Measurements from ENCODE around the gene DAB2IP.

Gene DAB2IP

GRCh38 chr9:121714075-121714705, 62.8 kb downstream of the DAB2IP start (continued):
- TF ChIP-seq SALL2 (tag by site-specific recombination; IDR thresholded peaks at IDR 0.05; ENCODE audit: borderline replicate concordance) (no peak), WT1 (tag by site-specific recombination; IDR thresholded peaks at IDR 0.05) (no peak), ZNF561 (tag by site-specific recombination; IDR thresholded peaks at IDR 0.05; ENCODE audit: borderline replicate concordance) (no peak)

GRCh38 chr9:121714873-121715272, 63.4 kb downstream of the DAB2IP start:
- Histone ChIP-seq H3K4me3 (ENCODE audit: low read depth, low read length) (no peak overlapping the region), H3K9me3 (ENCODE audit: control insufficient read depth, insufficient read depth, low read depth, low read length) (no peaks in the 10 kb centered on the region), H3K27ac (ENCODE audit: extremely low read depth, low read depth, low read length) (no peak overlapping the region), H3K36me3 (ENCODE audit: control insufficient read depth in 2 of 2, insufficient read depth in 1 of 2, low read length in 2 of 2) (peaks cover 0 to 6% of the 10 kb centered on the region in 2 experiments; a peak in 1 of 3 replicates), H3K4me1 (ENCODE audit: control insufficient read depth, insufficient read depth, low read length) (no peaks in the 10 kb centered on the region)
- TF ChIP-seq ZNF114 (tag by site-specific recombination; IDR thresholded peaks at IDR 0.05) (no peak), ZNF248 (tag by site-specific recombination; IDR thresholded peaks at IDR 0.05) (no peak), TRIM28 (IDR thresholded peaks at IDR 0.05; ENCODE audit: borderline replicate concordance, low read length) (no peak)
- ChIA-PET POLR2A (interaction anchor here (0.6 kb wide), 1 partner anchor 21 kb away, joined by 4 read pairs; no protein-coding TSS in a partner anchor), CTCF (interaction anchor here (0.7 to 1.5 kb wide), 4 partner anchors 20 to 427 kb away, joined by 3 read pairs; no protein-coding TSS in a partner anchor)

- Histone ChIP-seq H3K27ac (ENCODE audit: extremely low read depth, low read depth, low read length) (no peak overlapping the region), H3K36me3 (ENCODE audit: control insufficient read depth in 2 of 2, insufficient read depth in 1 of 2, low read length in 2 of 2) (no peaks in the 10 kb centered on the region), H3K4me3 (ENCODE audit: low read depth, low read length) (no peak overlapping the region), H3K9me3 (ENCODE audit: control insufficient read depth, insufficient read depth, low read depth, low read length) (no peaks in the 10 kb centered on the region), H3K4me1 (ENCODE audit: control insufficient read depth, insufficient read depth, low read length) (no peaks in the 10 kb centered on the region)
- TF ChIP-seq ZNF341 (tag by site-specific recombination; IDR thresholded peaks at IDR 0.05; ENCODE audit: low read depth), result peak; percentile 82
- peak; percentile 36 for TF ChIP-seq ZIC2 (tag by site-specific recombination; IDR thresholded peaks at IDR 0.05)
- TF ChIP-seq ZNF202 (tag by site-specific recombination; IDR thresholded peaks at IDR 0.05; ENCODE audit: borderline replicate concordance), result no peak
- ChIA-PET POLR2A (no interaction called here), CTCF (interaction anchor here (0.6 kb wide), 1 partner anchor 279 kb away, joined by 3 read pairs; no protein-coding TSS in a partner anchor)
These were observed 65.9 kb downstream of the DAB2IP start for GRCh38 chr9:121717141-121717991.

GRCh38 chr9:121718084-121718483, 66.7 kb downstream of the DAB2IP start:
- Histone ChIP-seq H3K4me3 (ENCODE audit: low read depth, low read length) (no peak overlapping the region), H3K36me3 (ENCODE audit: control insufficient read depth in 2 of 2, insufficient read depth in 1 of 2, low read length in 2 of 2) (no peaks in the 10 kb centered on the region), H3K9me3 (ENCODE audit: control insufficient read depth, insufficient read depth, low read depth, low read length) (no peaks in the 10 kb centered on the region), H3K4me1 (ENCODE audit: control insufficient read depth, insufficient read depth, low read length) (no peaks in the 10 kb centered on the region), H3K27ac (ENCODE audit: extremely low read depth, low read depth, low read length) (no peak overlapping the region)
- ChIA-PET POLR2A (no interaction called here), CTCF (interaction anchor here (0.7 to 0.9 kb wide), 2 partner anchors 15 to 33 kb away, joined by 3 read pairs; no protein-coding TSS in a partner anchor)
- TF ChIP-seq ZFHX2 (tag by site-specific recombination; conservative IDR thresholded peaks at IDR 0.05) (peak; percentile 91), ZNF266 (tag by site-specific recombination; IDR thresholded peaks at IDR 0.05; ENCODE audit: low read depth) (no peak), EGR2 (tag by site-specific recombination; IDR thresholded peaks at IDR 0.05; ENCODE audit: low read depth) (peak; percentile 75), ZNF391 (tag by site-specific recombination; IDR thresholded peaks at IDR 0.05; ENCODE audit: borderline replicate concordance, low read depth) (no peak)

GRCh38 chr9:121718501-121718900, 67.1 kb downstream of the DAB2IP start:
- CTCF ChIA-PET, result interaction anchor here (0.7 to 0.9 kb wide), 4 partner anchors 15 to 254 kb away, joined by 3 read pairs; no protein-coding TSS in a partner anchor
- no peak overlapping the region for H3K27ac ChIP-seq (ENCODE audit: extremely low read depth, low read depth, low read length)
- H3K4me1 ChIP-seq (ENCODE audit: control insufficient read depth, insufficient read depth, low read length), result no peaks in the 10 kb centered on the region
- H3K9me3 ChIP-seq (ENCODE audit: control insufficient read depth, insufficient read depth, low read depth, low read length), result no peaks in the 10 kb centered on the region
- no peaks in the 10 kb centered on the region for H3K36me3 ChIP-seq (ENCODE audit: control insufficient read depth in 2 of 2, insufficient read depth in 1 of 2, low read length in 2 of 2)
- POLR2A ChIA-PET, result no interaction called here
- no peak overlapping the region for H3K4me3 ChIP-seq (ENCODE audit: low read depth, low read length)
- TF ChIP-seq ZNF146 (tag by site-specific recombination; IDR thresholded peaks at IDR 0.05) (no peak), ZFP3 (tag by site-specific recombination; IDR thresholded peaks at IDR 0.05; ENCODE audit: low read depth) (no peak), ZNF521 (tag by site-specific recombination; IDR thresholded peaks at IDR 0.05) (no peak), PRDM4 (tag by site-specific recombination; IDR thresholded peaks at IDR 0.05) (no peak), ZNF132 (tag by site-specific recombination; IDR thresholded peaks at IDR 0.05; ENCODE audit: borderline replicate concordance) (no peak), ZNF19 (tag by site-specific recombination; IDR thresholded peaks at IDR 0.05; ENCODE audit: low read depth) (no peak), ZNF510 (tag by site-specific recombination; IDR thresholded peaks at IDR 0.05; ENCODE audit: insufficient replicate concordance) (no peak), ZNF324 (tag by site-specific recombination; IDR thresholded peaks at IDR 0.05) (no peak), ZNF571 (tag by site-specific recombination; IDR thresholded peaks at IDR 0.05) (no peak), ZNF768 (tag by site-specific recombination; IDR thresholded peaks at IDR 0.05) (no peak), ZNF837 (tag by site-specific recombination; IDR thresholded peaks at IDR 0.05) (no peak)
